Measurements from ENCODE around the gene MYD88.

Gene MYD88

DNA sequence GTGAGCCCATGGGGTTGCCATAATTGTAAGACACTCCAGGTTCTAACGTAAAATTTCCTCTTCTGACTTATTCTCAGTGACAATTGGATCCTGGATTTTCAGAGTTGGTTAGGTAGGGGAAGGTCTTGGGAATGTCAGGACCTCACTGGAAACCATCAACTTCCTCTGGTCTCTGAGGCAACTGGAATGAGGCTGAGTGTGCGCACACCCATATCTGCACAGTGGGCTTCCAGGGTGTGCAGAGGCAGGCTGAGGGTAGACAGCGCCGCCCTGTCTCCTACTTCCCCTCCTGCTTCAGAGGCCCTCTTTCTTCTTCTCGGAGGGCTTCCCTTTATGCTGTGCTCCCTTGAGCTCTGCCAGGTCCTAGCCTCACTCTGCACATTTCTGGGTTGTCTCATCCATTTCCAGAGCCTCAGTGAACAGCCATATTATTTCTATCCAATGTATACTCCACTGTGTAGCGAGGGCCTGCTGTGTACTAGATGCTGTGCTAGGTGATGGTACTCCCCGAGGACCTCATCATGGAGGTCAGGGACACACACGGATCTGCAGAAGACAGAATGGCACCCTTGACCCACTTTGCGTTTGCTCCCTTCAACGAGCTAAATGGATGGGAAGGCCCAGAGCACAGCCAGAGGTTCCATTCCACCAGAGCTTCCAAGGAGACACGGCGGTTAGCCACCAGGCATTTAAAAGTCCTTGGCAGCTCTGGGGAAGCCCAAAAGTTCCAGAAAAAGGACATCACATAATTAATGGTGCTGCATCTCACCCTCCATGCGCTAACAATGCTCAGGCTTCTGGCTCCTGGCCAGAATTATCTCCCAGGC lies 19.8 kb upstream of the MYD88 start:
- TF ChIP-seq, protein P1, sequence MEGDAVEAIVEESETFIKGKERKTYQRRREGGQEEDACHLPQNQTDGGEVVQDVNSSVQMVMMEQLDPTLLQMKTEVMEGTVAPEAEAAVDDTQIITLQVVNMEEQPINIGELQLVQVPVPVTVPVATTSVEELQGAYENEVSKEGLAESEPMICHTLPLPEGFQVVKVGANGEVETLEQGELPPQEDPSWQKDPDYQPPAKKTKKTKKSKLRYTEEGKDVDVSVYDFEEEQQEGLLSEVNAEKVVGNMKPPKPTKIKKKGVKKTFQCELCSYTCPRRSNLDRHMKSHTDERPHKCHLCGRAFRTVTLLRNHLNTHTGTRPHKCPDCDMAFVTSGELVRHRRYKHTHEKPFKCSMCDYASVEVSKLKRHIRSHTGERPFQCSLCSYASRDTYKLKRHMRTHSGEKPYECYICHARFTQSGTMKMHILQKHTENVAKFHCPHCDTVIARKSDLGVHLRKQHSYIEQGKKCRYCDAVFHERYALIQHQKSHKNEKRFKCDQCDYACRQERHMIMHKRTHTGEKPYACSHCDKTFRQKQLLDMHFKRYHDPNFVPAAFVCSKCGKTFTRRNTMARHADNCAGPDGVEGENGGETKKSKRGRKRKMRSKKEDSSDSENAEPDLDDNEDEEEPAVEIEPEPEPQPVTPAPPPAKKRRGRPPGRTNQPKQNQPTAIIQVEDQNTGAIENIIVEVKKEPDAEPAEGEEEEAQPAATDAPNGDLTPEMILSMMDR (conservative IDR thresholded peaks at IDR 0.05; ENCODE audit: low read length): no peak
- no peak for DNase-seq (ENCODE audit: low read depth)

DNA sequence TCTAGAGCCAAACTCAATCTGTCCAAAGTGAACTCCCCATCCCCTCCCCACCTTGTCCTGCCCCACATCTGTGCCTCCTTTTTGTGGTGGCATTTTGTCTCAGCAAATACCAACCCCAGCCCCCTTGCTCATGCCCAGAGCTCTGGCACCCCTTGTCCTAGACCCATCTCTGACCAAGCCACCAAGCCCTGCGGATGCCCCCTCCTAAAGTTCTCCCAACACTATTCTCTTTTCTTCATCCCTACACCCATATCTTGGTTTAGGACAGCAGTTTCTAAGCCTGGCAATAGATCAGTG lies 19.3 kb upstream of the MYD88 start:
- no peak for DNase-seq (ENCODE audit: low read depth)
- TF ChIP-seq, protein P1 (conservative IDR thresholded peaks at IDR 0.05; ENCODE audit: low read length): no peak
- no peak overlapping the region for H3K4me3 ChIP-seq (ENCODE audit: low read length)

More for the DNA sequence above, 19.8 kb upstream of the MYD88 start:
- H3K4me3 ChIP-seq (ENCODE audit: low read length): no peak overlapping the region

DNA sequence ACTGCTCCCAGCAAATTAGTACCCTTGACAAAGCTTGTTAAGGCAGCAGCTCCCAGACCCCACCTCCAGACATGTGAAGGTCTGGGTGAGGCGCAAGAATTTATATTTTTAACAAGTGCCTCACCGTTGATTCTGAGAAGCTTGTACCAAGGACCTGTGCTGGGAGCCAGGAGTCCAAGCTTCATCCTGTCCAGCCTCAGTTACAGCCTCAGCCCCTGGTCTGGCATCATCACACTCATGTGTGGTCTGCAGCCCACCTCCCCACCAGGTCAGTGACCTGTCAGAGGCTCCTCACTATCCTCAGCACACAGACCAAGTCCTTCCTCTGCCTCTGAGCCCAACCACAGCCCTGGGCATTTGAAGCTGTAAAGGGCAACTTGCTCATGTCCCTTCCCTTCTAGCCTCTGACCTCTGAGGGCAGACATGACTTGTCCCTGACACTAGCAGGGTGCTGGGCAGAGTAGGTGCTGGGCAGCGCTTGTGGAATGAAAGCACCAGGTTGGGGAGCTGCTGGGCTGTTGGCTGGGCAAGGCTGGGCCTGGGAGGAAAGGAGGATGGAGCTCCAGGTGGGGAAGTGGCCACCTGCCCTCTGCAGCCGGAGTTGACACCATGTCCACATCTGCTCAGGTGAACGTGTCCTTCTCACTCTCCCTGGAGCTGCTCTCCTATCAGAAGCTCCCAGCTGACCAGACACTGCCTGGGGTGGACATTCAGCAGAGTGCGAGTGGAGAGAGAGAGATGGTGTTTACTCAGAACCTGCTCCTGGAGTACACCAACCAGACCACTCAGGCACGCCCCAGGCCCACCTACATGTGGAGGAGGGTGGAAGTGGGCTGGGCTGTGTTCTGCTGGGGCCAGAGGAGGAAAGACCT lies 18.4 kb upstream of the MYD88 start:
- TF ChIP-seq, protein P1 (conservative IDR thresholded peaks at IDR 0.05; ENCODE audit: low read length): no peak
- no peak overlapping the region for H3K4me3 ChIP-seq (ENCODE audit: low read length)
- no peak for DNase-seq (ENCODE audit: low read depth)

DNA sequence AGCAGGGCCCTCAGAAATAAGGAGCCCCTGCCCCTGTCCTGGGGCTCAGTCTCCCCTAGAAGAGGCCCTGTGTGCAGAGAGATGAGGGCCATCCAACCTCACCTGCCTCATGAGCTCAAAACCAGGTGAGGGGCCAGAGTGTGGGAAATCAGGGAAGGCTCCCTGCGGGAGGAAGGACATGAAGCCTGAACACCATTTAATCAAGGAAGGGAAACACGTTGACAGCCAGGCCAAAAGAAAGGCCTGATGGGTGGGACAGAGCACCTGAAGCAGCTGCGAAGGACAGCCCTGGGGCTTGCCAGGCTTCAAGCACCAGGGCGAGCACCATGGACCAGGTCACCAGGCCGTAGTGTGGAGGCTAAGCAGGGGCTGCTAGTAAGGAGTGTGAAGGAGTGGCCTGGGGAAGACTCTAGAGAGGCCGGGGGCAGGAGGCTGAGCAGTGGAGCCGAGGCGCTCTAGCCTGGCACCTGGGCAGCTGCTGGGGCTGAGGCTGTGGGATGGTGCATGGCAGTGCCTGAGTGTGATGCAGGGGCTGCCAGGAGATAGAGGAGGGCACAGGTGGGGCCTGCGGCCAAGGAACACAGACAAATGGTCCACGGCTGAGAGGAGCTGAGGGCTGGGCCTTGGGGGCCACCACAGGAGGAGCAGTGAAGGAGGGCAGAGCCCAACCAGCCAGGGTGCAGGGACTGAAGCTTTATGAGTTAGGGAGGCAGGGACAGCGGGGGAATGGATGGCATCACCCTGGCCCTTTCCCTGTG lies 17.6 kb upstream of the MYD88 start:
- TF ChIP-seq, protein P1 (conservative IDR thresholded peaks at IDR 0.05; ENCODE audit: low read length): no peak
- H3K4me3 ChIP-seq (ENCODE audit: low read length): no peak overlapping the region
- no peak for DNase-seq (ENCODE audit: low read depth)

DNA sequence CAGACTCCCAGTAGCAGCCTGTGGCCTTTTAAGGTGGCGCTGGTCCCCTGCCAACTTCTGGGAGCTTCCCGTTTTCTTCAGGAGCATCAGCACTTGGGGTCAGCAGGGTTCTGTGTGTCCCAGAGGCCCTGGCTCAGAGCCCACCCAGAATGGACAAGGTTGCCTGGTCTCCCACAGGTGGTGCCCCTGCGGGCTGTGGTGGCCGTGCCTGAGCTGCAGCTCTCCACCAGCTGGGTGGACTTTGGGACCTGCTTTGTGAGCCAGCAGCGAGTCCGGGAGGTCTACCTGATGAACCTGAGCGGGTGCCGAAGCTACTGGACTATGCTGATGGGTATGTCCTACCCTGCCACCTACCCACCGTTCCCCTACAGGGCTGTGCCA lies 17.0 kb upstream of the MYD88 start:
- H3K4me3 ChIP-seq (ENCODE audit: low read length): no peak overlapping the region
- no peak for DNase-seq (ENCODE audit: low read depth)
- TF ChIP-seq, protein P1 (conservative IDR thresholded peaks at IDR 0.05; ENCODE audit: low read length): no peak

DNA sequence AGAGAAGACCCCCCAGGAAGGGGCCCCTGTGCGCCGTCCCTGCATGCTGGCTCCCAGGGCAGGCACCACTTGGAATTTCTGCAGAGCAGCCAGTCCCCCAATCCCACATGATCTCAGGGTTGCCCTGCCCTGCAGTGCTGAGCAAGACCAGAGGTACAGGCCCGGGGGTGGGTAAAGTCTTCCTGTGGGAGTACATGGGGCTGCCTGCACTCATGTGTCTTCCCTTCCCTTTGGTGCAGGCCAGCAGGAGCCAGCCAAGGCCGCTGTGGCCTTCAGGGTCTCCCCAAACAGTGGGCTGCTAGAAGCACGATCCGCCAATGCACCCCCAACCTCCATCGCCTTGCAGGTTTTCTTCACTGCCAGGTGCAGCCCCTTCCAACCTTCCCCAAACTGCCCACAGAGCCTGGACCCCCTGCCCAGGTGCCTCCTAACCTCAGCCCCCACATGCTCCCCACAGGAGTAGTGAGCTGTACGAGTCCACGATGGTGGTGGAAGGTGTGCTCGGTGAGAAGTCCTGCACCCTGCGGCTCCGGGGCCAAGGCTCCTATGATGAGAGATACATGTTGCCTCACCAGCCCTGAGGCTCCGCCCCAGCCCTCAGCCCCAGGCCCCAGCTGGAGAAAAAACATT lies 16.5 kb upstream of the MYD88 start:
- no peak overlapping the region for H3K4me3 ChIP-seq (ENCODE audit: low read length)
- TF ChIP-seq, protein P1 (conservative IDR thresholded peaks at IDR 0.05; ENCODE audit: low read length): no peak
- no peak for DNase-seq (ENCODE audit: low read depth)
